HepG2 (cell line): ENCODE results near the gene PIP4K2C. TPM values are rescaled to one million over a fixed set of nuclear protein-coding genes. Genes with fewer than 3 reads are reported as not detected.

Source experiments
- ATAC-seq: fragments of 200-7000 bp; cut with Tn5 transposase; 3 replicates; pipeline ENCODE4 v1.9.1; 2020; ENCODE audit warnings: mild to moderate bottlenecking, moderate library complexity
- BruUV-seq: library from RNA; stranded (reverse); fragments of 400-500 nt; replicated peaks from 2 replicates; lab custom pipeline; 2021; lab: Mats Ljungman, UMichigan
- CTCF ChIA-PET: fragments of 300-600 bp; formaldehyde crosslinking; extraction: SDS; loops from one replicate; lab custom pipeline; 2021; ENCODE audit warnings: low total read pairs, inconsistent platforms, low intra/inter-chr PET ratio; lab: Yijun Ruan, JAX
- POLR2A ChIA-PET: fragments of 350-600 bp; sonication (Branson Sonifier 250); formaldehyde crosslinking; loops from one replicate; lab custom pipeline; 2020; ENCODE audit warnings: antibody characterized with exemption, inconsistent platforms; lab: Yijun Ruan, JAX
- DNase-seq: peaks from one replicate; pipeline ENCODE4 v3.0.0-alpha.2; 2015; ENCODE audit warnings: low spot score
- FAIRE-seq: peaks from 3 replicates; lab custom pipeline; 2011; peaks lifted over from hg19 to GRCh38; lab: Jason Lieb, UNC
- H2AFZ ChIP-seq: one replicate; pipeline ENCODE4 v1.6.1; 2011; ENCODE audit warnings: low read length, inconsistent platforms
- H3K27ac ChIP-seq: fragments of 300-600 bp; 3 replicates; pipeline ENCODE4 v1.8.0; 2011; ENCODE audit warnings: mixed run types, mild to moderate bottlenecking, mixed read lengths, low read length, inconsistent platforms; ENCODE audit not compliant: insufficient read depth; ENCODE audit errors: extremely low read length
- H3K27me3 ChIP-seq, 2 experiments: fragments of 200-600 bp in 1 of 2; 2 replicates in 1 of 2; 3 replicates in 1 of 2; pipeline versions ENCODE4 v1.6.0 to v1.8.0; 2011; ENCODE audit warnings: low read length in 2 of 2, mild to moderate bottlenecking in 2 of 2, moderate library complexity in 2 of 2, inconsistent platforms in 1 of 2; ENCODE audit not compliant: insufficient read depth in 2 of 2, control insufficient read depth in 1 of 2
- H3K36me3 ChIP-seq, 2 experiments: fragments of 200-600 bp in 1 of 2; replicated peaks in 1 of 2; 2 replicates in 1 of 2; 3 replicates in 1 of 2; pipeline versions ENCODE4 v1.5.1 to v1.8.0; 2011; ENCODE audit warnings: low read length in 2 of 2, inconsistent platforms in 1 of 2; ENCODE audit not compliant: insufficient read depth in 2 of 2, control insufficient read depth in 1 of 2
- H3K4me1 ChIP-seq: 2 replicates; pipeline ENCODE4 v1.5.1; 2012; ENCODE audit warnings: low read length, inconsistent platforms; ENCODE audit not compliant: insufficient read depth
- H3K4me2 ChIP-seq: 2 replicates; pipeline ENCODE4 v1.6.0; 2011; ENCODE audit warnings: low read depth, low read length, inconsistent platforms
- H3K4me3 ChIP-seq, 3 experiments: fragments of 200-600 bp in 1 of 3; sonication (generic), shearing (Covaris generic) in 1 of 3; replicated peaks in 1 of 3; 2 replicates each; pipeline ENCODE4 v1.5.1; 2011 to 2016; ENCODE audit warnings: low read length in 3 of 3, inconsistent platforms in 2 of 3, low read depth in 2 of 3, mild to moderate bottlenecking in 2 of 3, control low read depth in 1 of 3, mixed read lengths in 1 of 3; ENCODE audit not compliant: insufficient read depth in 1 of 3
- H3K79me2 ChIP-seq: one replicate; pipeline ENCODE4 v1.6.1; 2011; ENCODE audit warnings: low read length, inconsistent platforms; ENCODE audit not compliant: insufficient read depth
- H3K9ac ChIP-seq: 2 replicates; pipeline ENCODE4 v1.6.0; 2011; ENCODE audit warnings: mild to moderate bottlenecking, low read depth, low read length, inconsistent platforms; ENCODE audit not compliant: insufficient read depth
- H3K9me3 ChIP-seq: 2 replicates; pipeline ENCODE4 v1.5.1; 2012; ENCODE audit warnings: mild to moderate bottlenecking, low read length
- H4K20me1 ChIP-seq: 2 replicates; pipeline ENCODE4 v1.6.0; 2011; ENCODE audit warnings: inconsistent platforms, mild to moderate bottlenecking, low read length, moderate library complexity; ENCODE audit not compliant: insufficient read depth
- ATF2 ChIP-seq: sonication (generic); formaldehyde crosslinking; IDR thresholded peaks from 2 replicates; pipeline ENCODE4 v1.4.0; 2020; ENCODE audit warnings: missing genetic modification reagents
- ATF7-NPFF ChIP-seq: sonication (generic); formaldehyde crosslinking; IDR thresholded peaks from 2 replicates; pipeline ENCODE4 v1.8.1; 2023; ENCODE audit warnings: mild to moderate bottlenecking, low read depth, missing genetic modification reagents, moderate library complexity
- FOSL1 ChIP-seq: sonication (generic); formaldehyde crosslinking; IDR thresholded peaks from 2 replicates; pipeline ENCODE4 v1.9.0; 2021; ENCODE audit warnings: missing genetic modification reagents, borderline replicate concordance
- IRF2 ChIP-seq: IDR thresholded peaks from 2 replicates; pipeline ENCODE4 v1.6.1; 2018; ENCODE audit warnings: missing genetic modification reagents, missing compliant biosample characterization
- NCOR1 ChIP-seq: fragments of 200-600 bp; sonication (generic); IDR thresholded peaks from 2 replicates; pipeline ENCODE4 v1.7.0; 2017; ENCODE audit warnings: antibody characterized with exemption, low read length, borderline replicate concordance
- SMARCE1 ChIP-seq: fragments of 450-650 bp; IDR thresholded peaks from 2 replicates; pipeline ENCODE4 v1.6.1; 2017; ENCODE audit warnings: borderline replicate concordance
- ZBTB7B ChIP-seq: sonication (generic); formaldehyde crosslinking; IDR thresholded peaks from 2 replicates; pipeline ENCODE4 v1.4.0; 2020; ENCODE audit warnings: missing genetic modification reagents
- ZFAT ChIP-seq: sonication (generic); formaldehyde crosslinking; conservative IDR thresholded peaks from 2 replicates; pipeline ENCODE4 v1.8.1; 2023; ENCODE audit warnings: missing genetic modification reagents, inconsistent platforms
- ZNF468 ChIP-seq: sonication (generic); formaldehyde crosslinking; IDR thresholded peaks from 2 replicates; pipeline ENCODE4 v1.8.0; 2022; ENCODE audit warnings: mild to moderate bottlenecking, moderate library complexity, missing genetic modification reagents
- ZNF530 ChIP-seq: sonication (generic); formaldehyde crosslinking; IDR thresholded peaks from 2 replicates; pipeline ENCODE4 v1.5.0; 2020; ENCODE audit warnings: low read depth, mild to moderate bottlenecking, missing genetic modification reagents
- ZNF646 ChIP-seq: sonication (generic); formaldehyde crosslinking; IDR thresholded peaks from 2 replicates; pipeline ENCODE4 v1.9.0; 2021; ENCODE audit warnings: mild to moderate bottlenecking, missing genetic modification reagents
- ZNF660 ChIP-seq: sonication (generic); formaldehyde crosslinking; IDR thresholded peaks from 2 replicates; pipeline ENCODE4 v1.5.1; 2020; ENCODE audit warnings: mild to moderate bottlenecking, low read depth, missing genetic modification reagents, borderline replicate concordance
- ZNF704 ChIP-seq: sonication (generic); formaldehyde crosslinking; IDR thresholded peaks from 2 replicates; pipeline ENCODE4 v1.8.1; 2023; ENCODE audit warnings: mild to moderate bottlenecking, inconsistent platforms, moderate library complexity, missing genetic modification reagents, borderline replicate concordance
- WGBS: methylation state at CpG from one replicate; pipeline ENCODE4 v1.1.6; 2017; ENCODE audit warnings: low lambda C conversion rate; 5-methylcytosine and 5-hydroxymethylcytosine counted together
- in situ Hi-C: cut with HindIII; loops from 2 replicates; pipeline ENCODE4 v1.10.0; 2017; ENCODE audit warnings: low pct_unique_long_range_greater_than_20kb; ENCODE audit not compliant: extremely low pct_ligation_motif_present
- intact Hi-C: fragments of 100-400 bp; cut with micrococcal nuclease; formaldehyde crosslinking; loops from one replicate; pipeline ENCODE4 v1.10.0; 2022; ENCODE audit not compliant: unreplicated experiment
- polyA plus RNA-seq, 8 experiments: library from polyadenylated mRNA; depleted of rRNA in 3 of 8; stranded (reverse) in 7 of 8; unstranded in 1 of 8; fragments of >200 nt; fragmentation: Illumina TruSeq in 4 of 8; extraction: Trizol in 4 of 8; gene quantifications; 2 replicates each; pipeline versions ENCODE4 v1.2.1 to v1.2.3, GENCODE V29; 2011 to 2016; ENCODE audit warnings: low read depth in 4 of 8, missing spikeins in 1 of 8, mixed read lengths in 1 of 8; ENCODE audit not compliant: insufficient read depth in 1 of 8
- total RNA-seq, 5 experiments: library from RNA; depleted of rRNA; stranded (reverse); fragments of >200 nt; fragmentation: Illumina TruSeq; extraction: Trizol; gene quantifications; 2 replicates each; pipeline ENCODE4 v1.2.3, GENCODE V29; 2016; ENCODE audit warnings: low read depth in 1 of 5

The PIP4K2C gene
- total and polyA plus RNA-seq, 2 of the 13 experiments (the other 11 are each of a cell fraction or from before 2014, with no cell fraction given), result 23.3 to 26.4 TPM

GRCh38 chr12:57579677-57580465 is 11.1 kb upstream of the PIP4K2C start:
- Histone ChIP-seq H3K4me3 (peak overlapping the region; percentile 10 to 60 (median 41)), H4K20me1 (no peaks in the 10 kb centered on the region), H2AFZ (no peak overlapping the region), H3K27me3 (no peaks in the 10 kb centered on the region), H3K4me2 (peak overlapping the region; percentile 87), H3K9me3 (no peaks in the 10 kb centered on the region), H3K4me1 (peaks cover 77% of the 10 kb centered on the region), H3K27ac (peak overlapping the region; percentile 99), H3K9ac (peak overlapping the region; percentile 78), H3K36me3 (peaks cover 3 to 25% of the 10 kb centered on the region in 2 experiments), H3K79me2 (peaks cover 10% of the 10 kb centered on the region)
- DNase-seq, result peak; percentile 97
- intact Hi-C loops, result loop anchor here (1.0 to 5.0 kb wide), 3 partner anchors 57 to 157 kb away; partner anchors contain the start of gene AGAP2
- BruUV-seq, result no TSS peak
- peak; percentile 76 for FAIRE-seq
- POLR2A ChIA-PET, result interaction anchor here (0.7 to 4.1 kb wide), 13 partner anchors 11 to 165 kb away, joined by 3 to 35 read pairs (median 4); partner anchors contain the start of genes ARHGEF25, DCTN2, DDIT3 and INHBE
- in situ Hi-C loops, result loop anchor here (5.0 kb wide), 1 partner anchor 42 kb away; no protein-coding TSS in a partner anchor
- CTCF ChIA-PET, result interaction anchor here (1.4 kb wide), 1 partner anchor 41 kb away, joined by 4 read pairs; no protein-coding TSS in a partner anchor
- under 1% methylated on average over 6 of the region's 8 CpGs for whole genome bisulfite sequencing
- ATAC-seq, result peak; percentile 74
- TF ChIP-seq ZNF530 (CRISPR knock-in tag), result no peak
- 0 out of 2 replicates have a peak, but pooled peaks have one; percentile 34 for TF ChIP-seq SMARCE1
- TF ChIP-seq ZNF646, result peak; percentile 88
- TF ChIP-seq NCOR1, result peak; percentile 41; the same call in 1 of the 2 replicates
- peak; percentile 44; the same call in 1 of the 2 replicates for TF ChIP-seq ZBTB7B
- peak; percentile 93 for TF ChIP-seq FOSL1
- peak; percentile 49; the same call in 1 of the 2 replicates for TF ChIP-seq ZNF704 (CRISPR knock-in tag)
- peak; percentile 45 for TF ChIP-seq ATF2 (CRISPR knock-in tag)
- no peak for TF ChIP-seq ZFAT (CRISPR knock-in tag)
- no peak for TF ChIP-seq ZNF468
- no peak for TF ChIP-seq ZNF660 (CRISPR knock-in tag)
- peak; percentile 46; the same call in 1 of the 2 replicates for TF ChIP-seq IRF2
- TF ChIP-seq ATF7-NPFF (CRISPR knock-in tag), result no peak
